Vagina (tissue), 2 donors: ENCODE measurements around the gene MYLK.
"Not testable (repeated sequence)": the region's sequence is repeated elsewhere in the genome, so short reads cannot be mapped to it uniquely, and the experiment has no call there.

Source experiments
- CTCF ChIP-seq, 3 experiments: fragments of 450-650 bp in 2 of 3; fragments of 200-600 bp in 1 of 3; sonication (generic) in 1 of 3; IDR thresholded peaks; one replicate each; pipeline ENCODE4 v1.5.1; 2017 to 2019; ENCODE audit warnings: antibody characterized with exemption in 3 of 3, mild to moderate bottlenecking in 2 of 3, moderate library complexity in 2 of 3
- POLR2A ChIP-seq, 2 donors: fragments of 450-650 bp; IDR thresholded peaks; one replicate each; pipeline ENCODE4 v1.6.1; 2017; ENCODE audit warnings: antibody characterized with exemption in 2 of 2, mild to moderate bottlenecking in 2 of 2, moderate library complexity in 2 of 2

GRCh38 chr3:123890162-123890561, 6.0 kb upstream of the MYLK start:
- not testable (repeated sequence) for TF ChIP-seq POLR2A, CTCF (IDR thresholded peaks at IDR 0.05)
